Measurements from ENCODE around the gene TACO1.
A peak's percentile ranks its signal among the peaks of the same experiment; 100 is the strongest.

Gene TACO1

DNA sequence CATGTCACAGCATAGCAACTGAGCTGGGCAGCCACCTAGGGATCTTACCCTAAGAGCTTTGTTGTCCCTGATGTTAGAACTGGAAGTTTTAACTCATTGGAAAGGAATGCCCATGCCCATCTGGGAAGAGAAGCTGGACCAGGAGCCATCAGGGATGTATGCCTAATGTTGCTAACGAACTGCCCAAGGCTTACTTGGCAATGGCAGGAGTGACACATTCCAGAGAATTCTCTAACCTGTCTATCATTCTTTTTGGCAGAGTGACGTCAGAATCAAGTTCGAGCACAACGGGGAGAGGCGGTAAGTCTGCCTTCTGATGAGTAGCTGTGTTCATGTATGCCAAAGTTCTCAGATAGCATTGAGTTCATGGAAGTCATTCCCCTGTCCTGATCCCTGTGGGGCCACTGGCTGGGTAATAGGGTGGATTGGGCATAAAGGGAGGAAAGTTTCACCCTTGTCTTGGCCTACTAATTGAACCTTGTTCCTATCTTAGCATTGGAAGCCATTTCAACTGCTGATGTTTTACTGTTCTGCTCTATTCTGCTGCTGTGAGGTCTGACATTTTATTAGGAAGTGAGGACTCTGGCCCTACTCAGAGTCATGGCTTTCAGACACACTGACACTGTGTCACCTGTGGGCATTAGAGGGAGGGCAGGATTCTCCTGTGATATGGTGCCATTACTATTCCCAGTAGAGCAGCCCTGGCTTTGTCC is 45.2 kb downstream of the TACO1 start:
- DNase-seq (ENCODE audit: low read depth), result no peak
- TF ChIP-seq, protein P1, sequence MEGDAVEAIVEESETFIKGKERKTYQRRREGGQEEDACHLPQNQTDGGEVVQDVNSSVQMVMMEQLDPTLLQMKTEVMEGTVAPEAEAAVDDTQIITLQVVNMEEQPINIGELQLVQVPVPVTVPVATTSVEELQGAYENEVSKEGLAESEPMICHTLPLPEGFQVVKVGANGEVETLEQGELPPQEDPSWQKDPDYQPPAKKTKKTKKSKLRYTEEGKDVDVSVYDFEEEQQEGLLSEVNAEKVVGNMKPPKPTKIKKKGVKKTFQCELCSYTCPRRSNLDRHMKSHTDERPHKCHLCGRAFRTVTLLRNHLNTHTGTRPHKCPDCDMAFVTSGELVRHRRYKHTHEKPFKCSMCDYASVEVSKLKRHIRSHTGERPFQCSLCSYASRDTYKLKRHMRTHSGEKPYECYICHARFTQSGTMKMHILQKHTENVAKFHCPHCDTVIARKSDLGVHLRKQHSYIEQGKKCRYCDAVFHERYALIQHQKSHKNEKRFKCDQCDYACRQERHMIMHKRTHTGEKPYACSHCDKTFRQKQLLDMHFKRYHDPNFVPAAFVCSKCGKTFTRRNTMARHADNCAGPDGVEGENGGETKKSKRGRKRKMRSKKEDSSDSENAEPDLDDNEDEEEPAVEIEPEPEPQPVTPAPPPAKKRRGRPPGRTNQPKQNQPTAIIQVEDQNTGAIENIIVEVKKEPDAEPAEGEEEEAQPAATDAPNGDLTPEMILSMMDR (IDR thresholded peaks at IDR 0.05; ENCODE audit: low read length, missing control alignments), result no peak
- no peak overlapping the region for H3K4me3 ChIP-seq (replicated peaks; ENCODE audit: low read depth, low read length)

DNA sequence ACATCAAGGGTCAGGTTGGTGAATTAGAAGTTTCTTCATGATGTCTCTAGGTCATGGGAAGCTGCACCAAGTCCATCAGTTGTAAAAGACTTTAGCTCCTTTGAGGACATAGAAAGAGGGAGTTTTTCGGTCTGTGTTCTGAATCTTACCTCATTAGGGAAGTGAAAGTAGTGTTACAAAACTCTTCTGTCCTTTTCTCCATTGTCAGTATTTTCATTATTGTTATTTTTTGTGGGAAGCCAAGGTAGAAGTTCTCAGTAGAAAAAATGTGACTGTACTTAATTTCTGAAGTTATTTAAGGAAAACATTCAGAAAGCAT is 45.8 kb downstream of the TACO1 start:
- TF ChIP-seq, protein P1 (IDR thresholded peaks at IDR 0.05; ENCODE audit: low read length, missing control alignments), result no peak
- no peak overlapping the region for H3K4me3 ChIP-seq (replicated peaks; ENCODE audit: low read depth, low read length)
- DNase-seq (ENCODE audit: low read depth), result no peak

DNA sequence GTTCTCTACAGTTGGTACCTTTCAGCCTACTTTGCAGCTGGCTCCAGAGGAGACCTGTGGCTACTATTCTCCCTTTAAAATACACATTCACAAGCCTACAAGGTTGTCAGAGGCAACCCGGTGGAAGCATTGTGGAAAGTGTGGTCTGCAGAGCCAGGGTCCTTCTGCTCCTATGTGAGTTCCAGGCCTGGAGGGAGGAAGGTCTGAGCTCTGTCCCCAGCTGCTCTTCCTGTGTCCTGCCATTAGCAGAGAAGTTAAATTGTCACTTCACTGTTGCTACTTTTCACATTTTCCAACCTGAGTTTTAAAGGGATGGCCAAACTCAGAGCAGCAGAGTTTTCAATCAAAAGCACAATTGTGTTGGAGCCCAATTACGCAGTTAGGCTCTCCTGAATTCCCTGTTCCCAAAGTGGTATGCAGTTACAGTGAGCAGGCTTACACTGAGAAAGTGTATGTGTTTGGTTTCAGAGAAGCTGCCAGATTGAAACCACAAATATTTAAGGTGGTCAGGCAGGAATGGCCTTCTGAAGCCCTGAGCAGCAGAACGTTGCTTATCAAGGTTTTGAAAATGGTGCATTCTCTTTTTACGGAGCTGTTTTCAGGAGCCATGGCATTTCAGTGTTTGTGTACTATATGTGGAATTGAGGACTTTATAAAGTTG is 46.5 kb downstream of the TACO1 start:
- H3K4me3 ChIP-seq (replicated peaks; ENCODE audit: low read depth, low read length), result no peak overlapping the region
- peak; percentile 55 for DNase-seq (ENCODE audit: low read depth)
- TF ChIP-seq, protein P1 (IDR thresholded peaks at IDR 0.05; ENCODE audit: low read length, missing control alignments), result no peak

DNA sequence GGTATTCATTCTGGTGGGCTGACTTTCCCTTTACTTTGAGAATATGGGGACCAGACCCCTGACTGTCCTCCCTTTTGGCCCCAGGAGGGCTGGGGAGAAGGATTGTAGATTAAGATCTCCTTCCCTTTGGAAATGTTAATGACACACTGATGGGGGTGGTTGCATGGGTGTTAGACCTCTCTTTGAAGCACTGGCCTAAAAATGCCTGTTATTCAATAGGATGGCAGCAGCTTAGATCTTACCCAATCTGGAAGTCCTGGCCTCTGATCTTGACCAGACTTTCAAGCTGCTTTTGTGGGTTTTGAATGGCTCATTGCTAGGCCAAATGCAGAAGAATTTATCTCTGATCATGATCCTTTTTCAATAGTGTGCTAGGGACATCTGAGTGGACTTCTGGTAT is 47.2 kb downstream of the TACO1 start:
- no peak overlapping the region for H3K4me3 ChIP-seq (replicated peaks; ENCODE audit: low read depth, low read length)
- no peak for DNase-seq (ENCODE audit: low read depth)
- TF ChIP-seq, protein P1 (IDR thresholded peaks at IDR 0.05; ENCODE audit: low read length, missing control alignments), result no peak

DNA sequence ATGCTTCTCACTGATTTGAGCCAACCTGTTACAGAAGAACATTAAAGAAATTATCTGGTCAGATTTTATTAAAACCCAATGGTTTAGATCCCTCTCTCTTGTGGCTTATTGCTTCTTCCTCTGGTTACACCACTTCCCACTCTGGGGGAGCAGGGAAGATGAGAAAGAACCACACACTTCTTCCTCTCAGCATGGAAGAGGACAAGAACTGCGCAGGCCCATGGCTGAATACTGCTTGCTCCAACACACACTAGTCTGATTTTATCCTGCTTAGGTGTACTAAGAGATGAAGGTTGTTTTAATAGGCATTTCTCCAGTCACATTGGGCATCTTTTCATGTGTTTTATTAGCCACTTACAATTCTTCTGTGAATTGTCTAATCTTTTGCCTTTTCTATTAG is 49.1 kb downstream of the TACO1 start:
- DNase-seq (ENCODE audit: low read depth), result no peak
- TF ChIP-seq, protein P1 (IDR thresholded peaks at IDR 0.05; ENCODE audit: low read length, missing control alignments), result no peak
- H3K4me3 ChIP-seq (replicated peaks; ENCODE audit: low read depth, low read length), result no peak overlapping the region

DNA sequence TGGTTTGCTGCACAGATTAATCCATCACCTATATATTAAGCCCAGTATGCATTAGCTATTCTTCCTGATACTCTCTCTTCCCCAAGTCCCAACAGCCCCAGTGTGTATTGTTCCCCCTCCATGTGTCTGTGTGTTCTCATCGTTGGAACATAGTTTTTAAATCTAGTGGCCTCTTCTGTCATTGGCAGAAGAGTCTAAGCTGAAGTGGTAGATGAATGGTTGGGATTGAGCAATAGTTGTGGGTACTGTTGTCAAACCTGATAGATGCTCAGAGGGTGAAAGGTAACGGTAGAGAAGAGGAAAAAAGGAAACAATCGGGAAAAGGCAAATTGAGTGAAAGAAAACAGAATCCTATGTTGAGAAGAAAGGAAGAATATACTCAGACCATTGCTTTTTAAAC is 51.4 kb downstream of the TACO1 start:
- H3K4me3 ChIP-seq (replicated peaks; ENCODE audit: low read depth, low read length), result no peak overlapping the region
- no peak for DNase-seq (ENCODE audit: low read depth)
- TF ChIP-seq, protein P1 (IDR thresholded peaks at IDR 0.05; ENCODE audit: low read length, missing control alignments), result no peak

DNA sequence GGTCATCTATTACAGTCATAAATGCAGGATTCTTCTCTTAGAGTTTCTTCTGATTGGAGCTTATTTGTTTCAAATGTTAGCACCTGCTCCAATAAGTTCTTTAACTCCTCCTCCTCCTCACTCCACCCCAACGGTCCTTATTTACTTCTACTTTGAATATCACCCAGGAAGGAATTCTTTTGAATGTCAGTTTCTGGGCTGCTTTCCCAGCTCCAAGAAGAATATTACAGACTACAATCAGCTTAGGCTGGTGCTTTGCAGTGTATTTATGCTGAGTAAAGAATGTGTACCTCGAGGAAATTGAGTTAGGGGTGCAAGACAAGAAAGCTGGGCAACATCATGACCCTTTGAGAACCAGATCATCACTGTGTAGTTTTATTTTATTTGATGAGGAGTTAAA is 52.4 kb downstream of the TACO1 start:
- peak; percentile 15 for DNase-seq (ENCODE audit: low read depth)
- TF ChIP-seq, protein P1 (IDR thresholded peaks at IDR 0.05; ENCODE audit: low read length, missing control alignments), result no peak
- no peak overlapping the region for H3K4me3 ChIP-seq (replicated peaks; ENCODE audit: low read depth, low read length)

Data from fibroblast of pulmonary artery (primary cell).